Right lobe of liver (tissue), 4 donors: Measurements from ENCODE around the gene IRF1.

ENCODE experiments used
- CTCF ChIP-seq, 4 donors: fragments of 200-600 bp in 3 of 4; fragments of 450-650 bp in 1 of 4; IDR thresholded peaks; one replicate each; pipeline versions ENCODE4 v1.5.1 to v1.8.0; 2016 to 2022; ENCODE audit warnings: antibody characterized with exemption in 4 of 4, mild to moderate bottlenecking in 2 of 4
- POLR2A ChIP-seq: fragments of 450-650 bp; IDR thresholded peaks from one replicate; pipeline ENCODE4 v1.6.1; 2017; ENCODE audit warnings: antibody characterized with exemption, mild to moderate bottlenecking
- donor health status: DM: no; HTN: no; CAD: no.
- donor health status: DM: no; HTN: no; CAD: no.
- donor health status: DM: no; HTN: yes; CAD: no.

GRCh38 chr5:132496631-132497487, 6.3 kb upstream of the IRF1 start:
- TF ChIP-seq POLR2A (peak; percentile 61), CTCF (IDR thresholded peaks at IDR 0.05) (peak in 1 of 4 donors; percentile 3)
